Measurements from ENCODE around the gene PHYKPL. TPM values are rescaled to one million over a fixed set of nuclear protein-coding genes. Genes with fewer than 3 reads are reported as not detected.

Gene PHYKPL
- total RNA-seq, 1 donor from 2014 or later = 20.5 TPM

DNA sequence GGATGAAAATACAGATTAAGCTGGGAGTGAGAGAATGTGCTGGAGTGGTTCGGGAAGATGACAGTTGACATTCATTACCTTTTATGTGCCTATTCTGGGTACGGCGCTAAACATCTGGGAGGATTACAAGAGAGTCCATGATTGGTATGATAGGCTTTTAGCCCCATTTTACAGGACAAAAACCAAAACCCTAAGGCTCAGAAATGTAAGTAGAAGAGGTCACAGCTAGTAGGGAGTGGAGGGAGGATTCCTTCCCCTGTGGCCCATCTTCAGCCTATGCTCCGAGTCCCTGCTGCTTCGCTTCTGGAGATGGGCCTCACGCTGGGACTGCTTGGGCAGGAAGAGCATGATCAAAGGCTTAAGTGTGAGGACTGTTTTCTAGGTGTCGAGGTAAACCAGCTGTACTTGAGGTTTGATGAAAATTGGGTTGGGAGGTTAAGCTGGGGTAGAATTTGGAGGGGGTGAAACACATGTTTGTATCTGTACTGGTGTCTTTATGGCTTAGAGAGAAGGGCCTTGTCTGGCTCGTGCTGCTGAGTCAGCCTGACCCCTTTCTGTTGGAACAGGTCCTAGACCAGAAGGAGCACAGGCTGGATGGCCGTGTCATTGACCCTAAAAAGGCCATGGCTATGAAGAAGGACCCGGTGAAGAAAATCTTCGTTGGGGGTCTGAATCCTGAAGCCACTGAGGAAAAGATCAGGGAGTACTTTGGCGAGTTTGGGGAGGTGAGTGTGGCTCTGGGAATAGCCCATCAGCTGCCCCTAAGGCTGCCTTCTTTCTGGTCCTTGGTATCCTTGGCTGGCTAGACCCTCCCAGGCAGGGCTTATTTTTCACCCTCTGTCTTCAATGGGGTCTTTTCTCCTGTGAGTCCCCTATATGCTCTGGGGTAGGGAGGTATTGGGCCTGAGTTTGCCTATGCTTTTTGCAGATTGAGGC is 26.2 kb downstream of the PHYKPL start:
- Histone ChIP-seq H3K9ac (peak overlapping the region; percentile 97), H3K36me3 (peaks cover 17% of the 10 kb centered on the region), H3K27me3 (peaks cover 9% of the 10 kb centered on the region), H3K4me2 (peak overlapping the region; percentile 88), H3K9me3 (ENCODE audit: low read depth) (no peaks in the 10 kb centered on the region), H3K27ac (no peak overlapping the region), H3K4me3 (peak overlapping the region; percentile 94), H3F3A (ENCODE audit: low read depth) (peaks cover 76% of the 10 kb centered on the region), H3K79me2 (ENCODE audit: low read depth) (peaks cover 67% of the 10 kb centered on the region), H4K20me1 (ENCODE audit: low read depth) (peaks cover 64% of the 10 kb centered on the region), H3K4me1 (peaks cover 16% of the 10 kb centered on the region), H2AFZ (replicated peaks) (no peak overlapping the region)
- DNase-seq (ENCODE audit: low spot score) = no peak
- H3K4me3 Mint-ChIP-seq = peak overlapping the region; percentile 86
- peaks cover 2% of the 10 kb centered on the region for H3K9me3 Mint-ChIP-seq
- no peak for TF ChIP-seq EZH2 (IDR thresholded peaks at IDR 0.05)
- TF ChIP-seq EZH2phosphoT487 (IDR thresholded peaks at IDR 0.05) = no peak
- peaks cover 41% of the 10 kb centered on the region for H3K36me3 Mint-ChIP-seq
- peak overlapping the region; percentile 40 for H3K27ac Mint-ChIP-seq
- H3K27me3 Mint-ChIP-seq (ENCODE audit: insufficient read depth, low read depth) = peaks cover 29% of the 10 kb centered on the region
- peaks cover 21% of the 10 kb centered on the region for H3K4me1 Mint-ChIP-seq

DNA sequence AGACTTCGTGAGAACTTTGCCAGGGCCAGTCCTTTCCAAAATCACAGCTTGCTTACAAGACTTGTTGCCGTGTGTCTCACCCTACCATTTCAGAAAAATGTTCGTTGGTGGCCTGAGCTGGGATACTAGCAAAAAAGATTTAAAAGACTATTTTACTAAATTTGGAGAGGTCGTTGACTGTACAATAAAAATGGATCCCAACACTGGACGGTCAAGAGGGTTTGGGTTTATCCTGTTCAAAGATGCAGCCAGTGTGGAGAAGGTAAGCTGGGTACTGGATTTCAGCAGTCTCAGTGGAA is 26.9 kb downstream of the PHYKPL start:
- H3K36me3 ChIP-seq = peaks cover 17% of the 10 kb centered on the region
- Mint-ChIP-seq H3K9me3 (peaks cover 2% of the 10 kb centered on the region), H3K4me3 (peak overlapping the region; percentile 86), H3K36me3 (peaks cover 34% of the 10 kb centered on the region), H3K27me3 (ENCODE audit: insufficient read depth, low read depth) (peaks cover 28% of the 10 kb centered on the region), H3K4me1 (peaks cover 21% of the 10 kb centered on the region), H3K27ac (no peak overlapping the region)
- peaks cover 70% of the 10 kb centered on the region for H3F3A ChIP-seq (ENCODE audit: low read depth)
- H3K27me3 ChIP-seq = peaks cover 9% of the 10 kb centered on the region
- peaks cover 57% of the 10 kb centered on the region for H4K20me1 ChIP-seq (ENCODE audit: low read depth)
- H2AFZ ChIP-seq (replicated peaks) = no peak overlapping the region
- H3K4me1 ChIP-seq = peaks cover 16% of the 10 kb centered on the region
- H3K4me3 ChIP-seq = peak overlapping the region; percentile 94
- peak overlapping the region; percentile 97 for H3K9ac ChIP-seq
- TF ChIP-seq EZH2phosphoT487 (IDR thresholded peaks at IDR 0.05) = no peak
- no peak for TF ChIP-seq EZH2 (IDR thresholded peaks at IDR 0.05)
- TF ChIP-seq, protein P1, sequence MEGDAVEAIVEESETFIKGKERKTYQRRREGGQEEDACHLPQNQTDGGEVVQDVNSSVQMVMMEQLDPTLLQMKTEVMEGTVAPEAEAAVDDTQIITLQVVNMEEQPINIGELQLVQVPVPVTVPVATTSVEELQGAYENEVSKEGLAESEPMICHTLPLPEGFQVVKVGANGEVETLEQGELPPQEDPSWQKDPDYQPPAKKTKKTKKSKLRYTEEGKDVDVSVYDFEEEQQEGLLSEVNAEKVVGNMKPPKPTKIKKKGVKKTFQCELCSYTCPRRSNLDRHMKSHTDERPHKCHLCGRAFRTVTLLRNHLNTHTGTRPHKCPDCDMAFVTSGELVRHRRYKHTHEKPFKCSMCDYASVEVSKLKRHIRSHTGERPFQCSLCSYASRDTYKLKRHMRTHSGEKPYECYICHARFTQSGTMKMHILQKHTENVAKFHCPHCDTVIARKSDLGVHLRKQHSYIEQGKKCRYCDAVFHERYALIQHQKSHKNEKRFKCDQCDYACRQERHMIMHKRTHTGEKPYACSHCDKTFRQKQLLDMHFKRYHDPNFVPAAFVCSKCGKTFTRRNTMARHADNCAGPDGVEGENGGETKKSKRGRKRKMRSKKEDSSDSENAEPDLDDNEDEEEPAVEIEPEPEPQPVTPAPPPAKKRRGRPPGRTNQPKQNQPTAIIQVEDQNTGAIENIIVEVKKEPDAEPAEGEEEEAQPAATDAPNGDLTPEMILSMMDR (IDR thresholded peaks at IDR 0.05) = no peak
- peak overlapping the region; percentile 88 for H3K4me2 ChIP-seq
- no peaks in the 10 kb centered on the region for H3K9me3 ChIP-seq (ENCODE audit: low read depth)
- H3K79me2 ChIP-seq (ENCODE audit: low read depth) = peaks cover 66% of the 10 kb centered on the region
- no peak for DNase-seq (ENCODE audit: low spot score)
- H3K27ac ChIP-seq = no peak overlapping the region

DNA sequence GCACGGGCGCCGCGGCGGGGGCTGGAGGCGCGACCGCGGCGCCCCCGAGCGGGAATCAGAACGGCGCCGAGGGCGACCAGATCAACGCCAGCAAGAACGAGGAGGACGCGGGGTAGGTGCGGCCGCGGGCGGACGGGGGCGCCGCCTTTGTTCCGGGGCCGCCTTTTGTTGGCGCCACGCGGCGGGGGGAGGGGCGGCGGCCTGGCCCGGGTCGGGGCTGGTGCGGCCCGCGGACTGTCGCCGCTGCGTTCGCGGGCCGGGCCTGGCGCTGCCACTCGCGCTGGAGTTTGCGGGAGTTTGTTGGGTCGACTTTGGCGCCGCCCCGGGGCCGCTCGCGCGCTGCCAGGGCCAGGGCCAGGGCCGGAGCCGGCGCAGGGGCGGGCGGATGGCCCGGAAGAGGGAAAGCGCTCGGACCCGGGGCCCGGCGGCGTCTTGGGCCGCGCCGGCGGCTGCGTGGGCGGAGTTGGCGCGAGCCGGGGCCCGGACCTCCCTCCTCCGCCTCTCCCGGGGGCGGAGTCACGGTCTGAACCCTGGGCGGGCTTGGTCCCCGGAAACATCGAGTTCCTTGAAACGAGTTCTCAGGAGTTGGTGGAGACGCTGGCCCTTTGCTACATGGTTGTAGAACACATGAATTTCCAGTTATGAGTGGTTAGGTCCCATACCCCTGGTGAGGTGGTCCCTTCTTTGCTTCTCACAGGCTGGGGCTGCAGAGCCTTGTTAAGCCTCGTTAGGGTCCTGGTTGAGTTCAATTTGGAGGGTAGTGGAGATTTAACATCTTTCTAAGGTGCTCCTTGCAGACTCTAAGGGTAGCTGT is 27.5 kb downstream of the PHYKPL start:
- Histone ChIP-seq H4K20me1 (ENCODE audit: low read depth) (peaks cover 52% of the 10 kb centered on the region), H3K36me3 (peaks cover 17% of the 10 kb centered on the region), H3K79me2 (ENCODE audit: low read depth) (peaks cover 64% of the 10 kb centered on the region), H3K27ac (peak overlapping the region; percentile 85), H3K27me3 (peaks cover 9% of the 10 kb centered on the region), H3K9ac (peak overlapping the region; percentile 97), H2AFZ (replicated peaks) (no peak overlapping the region), H3K4me3 (peak overlapping the region; percentile 94), H3K9me3 (ENCODE audit: low read depth) (no peaks in the 10 kb centered on the region), H3K4me2 (peak overlapping the region; percentile 88), H3K4me1 (peaks cover 16% of the 10 kb centered on the region), H3F3A (ENCODE audit: low read depth) (peaks cover 64% of the 10 kb centered on the region)
- TF ChIP-seq, protein P1 (IDR thresholded peaks at IDR 0.05) = no peak
- TF ChIP-seq EZH2 (IDR thresholded peaks at IDR 0.05) (no peak), EZH2phosphoT487 (IDR thresholded peaks at IDR 0.05) (no peak)
- Mint-ChIP-seq H3K4me3 (peak overlapping the region; percentile 86), H3K27ac (no peak overlapping the region), H3K36me3 (peaks cover 29% of the 10 kb centered on the region), H3K27me3 (ENCODE audit: insufficient read depth, low read depth) (peaks cover 28% of the 10 kb centered on the region), H3K9me3 (peaks cover 2% of the 10 kb centered on the region), H3K4me1 (peaks cover 25% of the 10 kb centered on the region)
- DNase-seq (ENCODE audit: low spot score) = peak; percentile 84
